CD4-positive, alpha-beta T cell treated with Interleukin-4 for 1 hour (primary cell): ENCODE data around the gene MAG.

Experiments
- DNase-seq, 2 donors: peaks; one replicate each; pipeline ENCODE4 v3.0.0-alpha.2; 2020 to 2022

MAG gene

DNA sequence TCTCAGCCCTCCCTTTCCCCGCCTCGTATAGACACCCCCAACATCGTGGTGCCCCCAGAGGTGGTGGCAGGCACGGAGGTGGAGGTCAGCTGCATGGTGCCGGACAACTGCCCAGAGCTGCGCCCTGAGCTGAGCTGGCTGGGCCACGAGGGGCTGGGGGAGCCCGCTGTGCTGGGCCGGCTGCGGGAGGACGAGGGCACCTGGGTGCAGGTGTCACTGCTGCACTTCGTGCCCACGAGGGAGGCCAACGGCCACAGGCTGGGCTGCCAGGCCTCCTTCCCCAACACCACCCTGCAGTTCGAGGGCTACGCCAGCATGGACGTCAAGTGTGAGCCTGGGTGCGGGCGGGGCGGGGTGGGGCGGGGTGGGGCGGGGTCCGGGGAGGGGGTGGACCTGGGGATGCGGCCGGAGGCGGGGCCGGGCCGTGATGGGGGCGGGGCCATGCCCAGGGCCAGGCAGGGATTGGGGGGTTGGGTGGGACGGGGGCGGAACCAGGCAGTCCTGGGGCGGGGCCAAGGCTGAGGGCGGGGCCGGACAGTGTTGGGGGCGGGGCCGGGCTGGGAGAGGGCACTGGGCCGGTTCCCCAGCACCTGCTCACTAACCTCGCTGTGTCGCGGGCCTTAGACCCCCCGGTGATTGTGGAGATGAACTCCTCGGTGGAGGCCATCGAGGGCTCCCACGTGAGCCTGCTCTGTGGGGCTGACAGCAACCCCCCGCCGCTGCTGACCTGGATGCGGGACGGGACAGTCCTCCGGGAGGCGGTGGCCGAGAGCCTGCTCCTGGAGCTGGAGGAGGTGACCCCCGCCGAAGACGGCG is 7.8 kb downstream of the MAG start:
- DNase-seq, result no peak

DNA sequence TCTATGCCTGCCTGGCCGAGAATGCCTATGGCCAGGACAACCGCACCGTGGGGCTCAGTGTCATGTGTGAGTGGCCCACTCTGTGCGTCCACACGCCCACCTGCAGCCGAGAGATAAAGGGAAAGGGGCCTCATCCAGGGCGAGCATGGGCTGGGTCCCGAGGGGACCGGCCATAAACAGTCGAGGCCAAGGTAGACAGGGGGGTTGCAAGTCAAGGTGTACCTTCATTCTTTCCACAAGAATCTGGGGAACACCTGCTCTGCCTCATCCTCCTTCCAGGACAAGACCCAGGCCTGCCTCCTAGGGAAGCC is 8.3 kb downstream of the MAG start:
- no peak for DNase-seq

DNA sequence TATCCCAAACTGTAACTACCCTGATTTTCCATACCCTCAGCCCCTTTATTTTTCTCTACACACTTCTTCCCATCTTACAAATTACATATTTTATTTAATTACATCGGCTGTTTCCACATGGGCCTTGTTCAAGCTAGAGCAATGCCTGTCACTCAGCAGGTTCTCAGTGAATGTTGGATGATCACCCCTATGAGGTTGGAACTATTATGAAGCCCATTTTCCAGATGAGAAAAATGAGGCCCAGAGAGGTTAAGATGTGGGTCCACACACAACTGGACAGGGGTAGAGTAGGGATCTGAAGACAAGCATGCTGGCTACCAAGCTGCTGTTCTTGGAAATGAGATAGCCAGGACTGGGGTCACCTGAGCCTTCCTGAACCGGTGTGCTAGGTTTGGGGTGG is 10.0 kb downstream of the MAG start:
- no peak for DNase-seq

DNA sequence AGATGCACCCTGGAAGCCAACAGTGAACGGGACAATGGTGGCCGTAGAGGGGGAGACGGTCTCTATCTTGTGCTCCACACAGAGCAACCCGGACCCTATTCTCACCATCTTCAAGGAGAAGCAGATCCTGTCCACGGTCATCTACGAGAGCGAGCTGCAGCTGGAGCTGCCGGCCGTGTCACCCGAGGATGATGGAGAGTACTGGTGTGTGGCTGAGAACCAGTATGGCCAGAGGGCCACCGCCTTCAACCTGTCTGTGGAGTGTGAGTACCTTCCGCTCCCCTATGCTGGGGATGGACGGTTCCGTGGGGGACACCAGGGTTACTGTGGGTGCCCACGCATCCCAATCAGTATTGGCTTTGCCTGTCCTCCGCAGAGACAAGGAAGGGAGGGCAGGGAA is 10.5 kb downstream of the MAG start:
- DNase-seq, result no peak

DNA sequence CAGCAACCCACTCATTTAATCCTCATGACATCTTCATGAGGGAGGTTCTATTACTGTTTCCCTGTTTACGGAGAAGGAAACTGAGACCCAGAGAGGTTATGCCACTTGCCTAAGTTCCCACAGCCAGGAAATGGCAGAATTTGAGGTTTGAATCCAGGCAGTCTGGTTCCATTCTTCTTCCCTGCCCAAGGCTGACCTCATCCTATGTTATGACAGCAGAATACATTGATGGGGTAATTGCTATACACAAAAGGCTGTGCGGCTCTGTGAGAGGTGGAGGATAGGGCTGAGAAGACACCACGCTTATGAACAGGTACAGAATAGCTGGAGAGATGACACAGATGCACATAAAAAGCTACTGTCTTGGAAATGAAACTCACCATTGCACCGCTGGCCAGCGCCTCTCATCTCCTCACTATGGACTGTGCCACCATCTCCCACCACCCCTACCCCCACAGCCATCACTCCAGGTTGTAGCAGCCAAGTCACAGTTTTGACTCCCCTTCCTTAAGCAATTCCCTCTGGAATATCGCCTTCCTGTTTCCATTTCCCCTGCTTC is 11.5 kb downstream of the MAG start:
- no peak for DNase-seq

DNA sequence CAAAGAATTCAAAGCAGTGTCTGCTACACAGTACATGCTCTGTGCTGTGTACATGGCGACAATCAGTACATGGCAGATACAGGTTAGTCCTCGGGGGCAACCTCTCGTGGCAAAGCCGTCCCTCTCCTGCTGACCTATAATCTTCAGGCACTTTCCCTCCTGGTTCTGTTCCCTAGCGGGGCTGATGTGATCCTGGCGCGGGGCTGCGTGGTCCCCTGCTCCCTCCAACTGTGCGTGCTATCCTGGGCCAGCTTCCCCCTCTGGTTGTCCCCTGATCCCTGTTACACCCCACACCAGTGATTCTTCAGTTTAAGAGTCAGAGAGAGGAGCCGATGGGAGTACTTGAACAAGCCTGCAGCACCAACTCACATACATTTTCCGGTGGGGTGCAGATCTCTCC is 12.1 kb downstream of the MAG start:
- no peak for DNase-seq

DNA sequence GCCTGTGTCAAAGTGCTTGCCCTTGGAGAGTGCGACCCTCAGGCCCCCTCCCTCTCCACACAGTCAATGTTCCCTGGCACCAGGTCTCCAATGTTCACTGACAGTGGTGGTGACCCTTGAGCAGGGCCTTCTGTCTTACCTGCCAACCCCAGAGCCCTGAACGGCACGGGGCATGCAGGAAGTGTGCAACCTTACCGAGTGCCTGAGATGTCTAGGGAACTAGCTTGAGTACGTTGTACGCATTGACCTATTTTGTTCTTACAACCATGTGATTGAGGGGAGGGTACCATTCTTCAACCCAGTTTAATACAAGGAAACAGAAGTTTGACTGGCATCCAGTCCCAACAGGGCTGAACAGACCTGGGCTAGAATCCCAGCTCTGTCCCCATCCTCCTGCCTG is 13.2 kb downstream of the MAG start:
- DNase-seq, result no peak

DNA sequence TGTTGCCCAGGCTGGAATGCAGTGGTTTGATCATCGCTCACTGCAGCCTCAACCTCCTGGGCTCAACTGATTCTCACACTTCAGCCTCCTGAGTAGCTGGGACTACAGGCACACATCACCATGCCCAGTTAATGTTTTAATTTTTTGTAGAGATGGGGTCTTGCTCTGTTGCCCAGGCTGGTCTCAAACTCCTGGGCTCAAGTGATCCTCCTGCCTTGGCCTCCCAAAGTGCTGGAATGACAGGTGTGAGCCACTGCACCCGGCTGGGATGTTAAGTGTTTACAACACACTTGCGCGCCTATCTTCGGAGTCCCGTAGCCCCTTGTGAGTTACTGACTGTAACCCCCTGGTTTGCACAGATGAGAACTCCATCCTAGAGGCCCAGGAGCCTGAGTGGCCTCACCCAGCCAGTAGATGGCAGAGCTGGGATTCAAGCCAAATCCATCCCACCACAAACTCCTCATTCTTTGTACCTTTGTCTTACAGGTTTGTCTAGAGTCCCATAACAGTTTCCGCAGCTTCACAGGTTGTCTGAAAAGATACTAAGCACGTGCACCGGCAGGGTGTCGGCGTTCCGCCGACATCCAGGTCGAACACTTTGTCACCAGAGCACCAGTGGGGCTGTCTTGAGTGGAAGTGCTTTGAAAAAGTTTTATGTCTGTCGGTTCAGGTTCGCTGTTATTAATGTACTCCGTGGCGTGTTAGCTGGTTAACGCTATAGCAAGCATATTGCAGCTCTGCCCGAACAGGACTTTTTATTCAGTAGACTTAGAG is 14.7 kb downstream of the MAG start:
- DNase-seq, result no peak

DNA sequence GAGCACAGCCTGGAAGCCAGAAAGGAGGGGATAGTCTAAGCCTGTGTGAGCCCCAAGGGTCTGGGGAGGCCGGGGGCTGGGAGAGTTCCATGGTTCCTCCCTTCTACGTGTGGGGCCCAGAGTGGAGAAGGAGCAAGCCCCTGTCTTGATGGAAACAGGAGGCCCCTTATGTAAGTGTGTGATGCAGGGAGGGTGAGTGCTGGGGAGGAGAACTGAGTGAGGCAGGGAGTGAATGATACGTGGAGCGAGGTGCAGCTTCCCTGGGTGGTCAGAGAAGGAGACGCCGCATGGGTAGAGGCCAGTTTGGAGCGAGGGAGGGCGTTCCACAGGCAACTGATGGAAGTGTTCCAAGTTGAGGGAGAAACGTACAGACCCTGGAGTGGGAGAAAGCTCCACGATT is 16.0 kb downstream of the MAG start:
- DNase-seq, result no peak

DNA sequence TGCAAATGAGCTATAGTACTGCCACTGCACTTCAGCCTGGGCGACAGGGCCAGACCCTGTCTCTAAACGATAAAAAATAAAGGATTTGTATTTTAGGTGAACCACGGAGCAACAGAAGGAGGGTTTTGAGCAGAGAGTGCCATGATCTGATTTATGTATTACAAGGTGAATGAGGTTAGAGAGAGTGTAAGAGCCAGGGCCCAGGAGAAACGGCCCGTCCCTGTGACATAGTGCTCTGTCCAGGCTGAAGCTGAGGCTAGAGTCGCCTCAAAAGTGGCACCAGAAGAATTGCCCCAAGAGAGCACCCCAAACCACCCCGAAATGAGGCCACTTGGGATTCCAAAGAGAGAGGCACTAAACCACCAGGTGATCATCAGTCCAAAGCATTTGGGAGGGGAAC is 16.9 kb downstream of the MAG start:
- no peak for DNase-seq

DNA sequence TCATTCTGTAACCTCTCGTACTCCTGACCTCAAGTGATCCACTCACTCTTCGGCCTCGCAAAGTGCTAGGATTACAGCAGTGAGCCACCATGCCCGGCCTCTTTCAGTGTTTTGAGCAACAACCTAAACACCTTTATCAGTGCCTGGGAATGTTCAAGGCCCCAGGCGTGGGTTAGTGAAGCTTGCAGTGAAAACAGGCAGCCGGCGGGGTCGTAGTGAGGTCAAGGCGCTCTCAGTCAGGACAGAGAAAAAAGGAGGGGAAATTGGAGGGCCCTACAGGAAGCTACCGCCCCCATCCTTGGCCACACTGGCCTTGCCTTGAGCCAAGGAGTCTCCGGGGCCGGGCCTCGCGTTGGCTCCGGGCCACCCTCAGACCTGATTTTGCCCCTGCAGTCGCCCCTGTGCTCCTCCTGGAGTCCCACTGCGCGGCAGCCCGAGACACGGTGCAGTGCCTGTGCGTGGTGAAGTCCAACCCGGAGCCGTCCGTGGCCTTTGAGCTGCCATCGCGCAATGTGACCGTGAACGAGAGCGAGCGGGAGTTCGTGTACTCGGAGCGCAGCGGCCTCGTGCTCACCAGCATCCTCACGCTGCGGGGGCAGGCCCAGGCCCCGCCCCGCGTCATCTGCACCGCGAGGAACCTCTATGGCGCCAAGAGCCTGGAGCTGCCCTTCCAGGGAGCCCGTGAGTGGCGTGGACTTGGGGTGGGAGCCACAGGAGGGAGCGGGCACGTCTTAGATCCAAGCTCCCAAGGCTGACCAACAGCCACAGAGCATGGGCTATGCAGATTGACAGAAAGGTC is 17.7 kb downstream of the MAG start:
- no peak for DNase-seq

DNA sequence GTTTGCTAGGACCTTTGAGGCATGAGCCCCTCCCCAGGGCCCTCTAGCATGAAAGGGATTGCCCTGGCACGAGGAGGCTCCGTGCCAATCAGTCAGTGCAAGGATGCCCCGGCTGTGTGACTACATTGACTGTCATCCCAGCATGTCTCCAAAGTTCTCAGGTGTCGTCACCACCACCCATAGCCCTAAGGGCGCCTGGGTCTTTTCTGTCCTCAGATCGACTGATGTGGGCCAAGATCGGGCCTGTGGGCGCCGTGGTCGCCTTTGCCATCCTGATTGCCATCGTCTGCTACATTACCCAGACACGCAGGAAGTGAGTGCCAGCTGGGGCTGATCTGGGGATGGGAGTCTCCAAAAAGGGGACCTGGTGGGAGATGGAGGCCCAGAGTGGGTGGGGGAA is 18.4 kb downstream of the MAG start:
- no peak for DNase-seq

DNA sequence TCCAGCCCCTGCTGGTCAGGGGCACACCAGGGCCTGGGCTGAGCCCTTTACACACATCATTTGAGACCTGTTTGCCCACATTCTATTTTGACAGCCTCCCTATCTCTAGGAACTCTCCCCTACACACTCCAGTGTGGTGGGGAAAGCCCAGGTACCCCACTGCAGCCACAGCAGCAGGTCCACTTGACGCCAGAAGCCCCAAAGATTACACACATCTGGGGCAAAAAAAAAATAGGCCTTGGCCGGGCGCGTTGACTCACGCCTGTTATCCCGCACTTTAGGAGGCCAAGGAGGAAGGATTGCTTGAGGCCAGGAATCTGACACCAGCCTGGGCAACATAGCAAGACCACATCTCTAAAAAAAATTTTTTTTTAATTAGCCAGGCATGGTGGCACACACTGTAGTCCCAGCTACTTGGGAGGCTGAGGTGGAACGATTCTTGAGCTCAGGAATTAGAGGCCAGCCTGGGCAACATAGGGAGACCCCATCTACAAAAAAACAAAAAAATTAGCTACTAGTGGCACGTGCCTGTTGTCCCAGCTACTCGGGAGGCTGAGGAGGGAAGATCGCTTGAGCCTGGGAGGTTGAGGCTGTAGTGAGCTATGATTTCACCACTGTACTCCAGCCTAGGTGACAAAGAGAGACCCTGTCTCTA is 19.0 kb downstream of the MAG start:
- DNase-seq, result no peak

DNA sequence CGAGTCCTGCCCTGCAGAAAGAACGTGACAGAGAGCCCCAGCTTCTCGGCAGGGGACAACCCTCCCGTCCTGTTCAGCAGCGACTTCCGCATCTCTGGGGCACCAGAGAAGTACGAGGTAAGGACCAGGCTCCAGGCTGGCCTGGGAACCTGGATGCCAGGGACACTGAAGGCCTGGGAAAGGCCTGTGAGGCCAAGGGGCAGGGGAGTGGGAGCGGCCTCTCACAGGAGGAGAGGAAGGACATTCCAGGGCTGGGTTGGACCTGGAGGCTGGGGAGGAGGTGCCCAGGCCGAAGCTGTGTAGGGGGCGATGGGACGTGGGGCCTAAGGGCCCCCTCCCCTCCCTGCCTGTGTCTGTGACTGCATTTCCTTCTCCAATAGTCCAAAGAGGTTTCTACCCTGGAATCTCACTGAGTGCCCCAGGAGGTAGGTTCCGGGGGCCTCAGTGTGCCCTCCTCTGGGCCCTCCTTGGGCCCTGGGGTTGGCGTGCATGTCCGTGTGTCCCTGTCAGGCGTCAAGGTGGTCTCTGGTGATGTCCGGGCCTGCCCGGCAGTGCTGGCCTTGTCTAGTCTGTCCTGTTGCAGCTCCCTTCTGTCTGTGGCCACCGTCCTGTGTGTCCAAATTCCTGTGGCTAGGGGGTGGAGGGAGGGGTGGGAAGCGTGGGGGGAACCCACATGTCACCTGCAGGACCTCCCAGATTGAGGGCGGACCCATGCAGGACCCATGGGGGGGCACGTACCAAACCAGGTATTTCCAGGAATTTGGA is 20.1 kb downstream of the MAG start:
- DNase-seq, result no peak

DNA sequence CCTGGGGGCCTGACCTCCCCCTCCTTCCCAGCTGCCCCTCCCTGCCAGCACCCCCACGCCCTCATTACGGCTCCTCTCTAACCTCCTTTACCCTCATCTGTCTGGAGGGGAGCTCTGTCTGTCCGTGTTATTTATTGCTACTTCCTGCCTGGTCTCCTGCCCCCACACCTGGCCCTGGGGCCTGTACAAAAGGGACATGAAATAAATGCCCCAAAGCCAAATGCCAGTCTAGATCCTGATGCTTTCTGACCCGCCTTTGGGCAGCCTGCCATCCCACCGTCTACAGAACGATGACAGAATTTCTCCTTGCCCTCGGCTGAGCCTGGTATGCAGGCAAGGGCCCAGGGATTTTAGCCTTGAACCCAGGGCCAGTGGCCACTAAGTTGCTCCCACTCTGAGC is 21.6 kb downstream of the MAG start:
- DNase-seq, result no peak

DNA sequence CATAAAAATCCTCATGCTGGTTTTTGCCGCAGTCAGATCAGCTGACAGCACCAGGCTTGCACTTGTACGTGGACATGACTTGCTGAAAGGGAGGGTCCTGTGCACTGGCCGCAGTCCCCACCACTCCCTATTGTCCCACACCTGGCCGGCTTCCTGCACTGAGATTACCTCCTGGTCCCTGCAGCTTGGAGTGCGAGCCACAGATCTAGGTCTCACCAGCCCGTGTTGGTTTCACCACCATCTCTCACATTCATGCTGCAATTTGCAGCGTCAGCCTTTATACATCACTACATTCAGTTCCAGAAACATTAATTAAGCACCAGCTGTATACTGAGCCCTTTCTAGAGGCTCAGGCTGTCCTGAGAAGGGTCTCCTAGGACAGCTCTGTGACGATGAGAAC is 22.1 kb downstream of the MAG start:
- DNase-seq, result no peak

DNA sequence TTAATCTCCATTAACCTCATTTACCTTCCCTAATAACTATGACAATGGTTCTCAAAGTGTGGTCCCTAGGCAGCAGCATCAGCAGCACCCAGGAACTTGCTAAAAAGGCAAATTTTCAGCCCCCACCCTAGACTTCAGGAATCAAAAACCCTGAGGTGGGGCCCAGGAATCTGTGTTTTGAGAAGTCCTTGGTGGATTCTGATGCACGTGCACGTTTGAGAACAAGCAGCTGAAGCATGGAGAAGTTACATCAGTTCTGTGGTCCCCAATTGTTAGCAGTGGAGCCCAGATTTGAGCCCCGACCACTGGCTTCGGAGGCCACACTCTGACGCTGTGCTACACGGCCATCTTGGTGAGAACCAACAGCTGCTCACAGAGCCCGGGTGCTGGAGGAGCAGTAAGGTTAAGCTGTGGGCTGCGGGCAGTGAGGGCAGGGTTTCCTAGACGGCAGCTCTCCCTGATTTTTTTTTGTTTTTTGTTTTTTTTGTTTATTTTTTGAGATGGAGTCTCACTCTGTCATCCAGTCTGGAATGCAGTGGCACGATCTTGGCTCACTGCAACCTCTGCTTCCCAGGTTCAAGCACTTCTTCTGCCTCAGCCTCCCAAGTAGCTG is 23.0 kb downstream of the MAG start:
- DNase-seq, result no peak

DNA sequence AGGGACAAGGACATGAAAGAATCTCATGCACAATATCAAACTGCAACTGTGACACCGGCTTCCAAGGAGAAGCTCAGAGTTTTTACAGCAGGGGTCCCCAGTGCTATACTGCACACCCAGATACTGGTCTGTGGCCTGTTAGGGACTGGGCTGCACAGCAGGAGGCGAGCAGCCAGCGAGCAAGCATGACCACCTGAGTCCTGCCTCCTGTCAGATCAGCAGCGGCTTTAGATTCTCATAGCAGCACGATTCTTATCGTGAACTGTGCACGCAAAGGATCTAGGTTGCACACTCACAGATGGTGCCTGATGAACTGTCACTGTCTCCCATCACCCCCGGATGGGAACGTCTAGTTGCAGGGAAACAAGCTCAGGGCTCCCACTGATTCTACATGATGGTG is 23.9 kb downstream of the MAG start:
- no peak for DNase-seq

DNA sequence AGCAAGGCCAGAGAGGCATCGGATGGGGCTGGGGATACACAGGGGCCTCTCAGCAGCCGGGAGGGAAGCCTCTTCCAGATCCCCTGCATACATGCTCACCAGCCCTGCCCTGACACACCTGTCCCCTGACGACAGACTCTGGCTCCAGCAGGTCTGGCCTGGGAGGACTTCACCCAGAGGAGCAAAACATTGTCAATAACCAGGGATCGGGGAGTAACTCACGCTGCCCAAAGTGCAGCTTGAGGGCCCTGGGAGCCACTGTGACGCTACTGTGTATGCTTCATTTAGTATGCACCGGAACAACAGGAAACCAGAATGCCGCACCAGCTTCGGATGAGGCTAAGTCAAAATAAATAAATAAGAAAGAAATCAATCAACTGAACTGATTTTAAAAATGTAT is 24.6 kb downstream of the MAG start:
- no peak for DNase-seq

DNA sequence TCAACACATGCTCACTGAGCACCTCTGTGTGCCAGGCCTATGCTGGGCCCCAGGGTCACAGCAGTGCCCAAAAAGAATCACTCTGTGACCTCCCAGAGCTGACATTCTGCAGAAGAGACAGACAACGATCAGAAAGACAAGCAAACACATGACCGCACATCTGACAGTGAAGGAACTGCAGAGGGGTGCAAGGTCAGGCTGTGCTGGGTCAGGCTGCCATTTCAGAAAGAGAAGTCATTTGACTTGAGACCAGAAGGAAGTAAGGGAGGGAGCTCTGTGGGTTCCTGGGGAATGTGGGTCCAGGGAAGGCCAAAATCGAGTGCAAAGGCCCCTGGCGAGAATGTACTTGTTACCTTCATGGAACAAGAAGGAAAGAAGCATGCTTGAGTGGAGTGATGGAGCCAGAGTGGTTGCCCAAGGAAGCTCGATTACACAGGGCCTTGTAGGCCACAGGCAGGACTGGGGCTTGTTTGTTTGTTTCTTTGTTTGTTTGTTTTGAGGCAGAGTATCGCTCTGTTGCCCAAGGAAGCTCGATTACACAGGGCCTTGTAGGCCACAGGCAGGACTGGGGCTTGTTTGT is 25.6 kb downstream of the MAG start:
- no peak for DNase-seq

DNA sequence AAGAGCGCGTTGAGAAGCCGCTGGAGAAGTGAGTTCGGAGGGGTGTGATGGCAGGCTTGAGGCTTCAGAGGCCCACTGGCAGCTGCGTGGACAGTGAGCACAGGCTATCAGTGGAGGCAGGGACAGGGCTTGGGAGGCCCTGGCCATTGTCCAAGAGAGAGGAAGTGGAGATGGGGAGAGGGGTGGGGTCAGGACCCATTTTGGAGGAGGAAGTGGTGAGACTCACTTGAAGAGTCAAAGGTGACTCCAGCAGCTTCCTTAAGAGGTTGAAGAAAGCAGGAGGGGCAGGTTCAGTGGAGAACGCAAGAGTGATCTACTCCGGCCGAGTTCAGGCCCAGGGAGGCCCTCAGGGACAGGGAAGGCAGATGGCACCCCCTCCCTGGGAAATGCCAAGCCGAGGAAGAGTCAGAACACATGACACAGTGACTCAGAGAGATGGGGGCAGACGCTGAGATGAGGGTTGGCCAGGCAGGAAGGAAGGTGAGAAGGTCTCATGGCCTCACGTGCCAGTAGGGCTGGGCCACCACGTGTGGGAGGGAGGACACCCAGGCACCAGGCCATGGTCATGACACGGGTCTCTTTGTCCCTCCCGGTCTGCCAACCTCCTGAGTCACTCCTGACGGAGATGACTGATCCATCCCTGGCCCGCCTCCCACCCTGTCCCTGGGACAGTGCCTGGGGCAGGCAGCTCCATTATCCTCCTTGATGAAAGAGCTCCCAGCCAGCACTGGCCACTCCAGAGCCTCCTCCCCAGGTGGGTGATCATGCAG is 26.9 kb downstream of the MAG start:
- DNase-seq, result peak in 1 of 2 donors; percentile 83
